B cell (primary cell): Measurements from ENCODE around the gene ADAM17.
"Not testable (repeated sequence)": the region's sequence is repeated elsewhere in the genome, so short reads cannot be mapped to it uniquely, and the experiment has no call there.

Experiments used
- EZH2 ChIP-seq: IDR thresholded peaks from 2 replicates; pipeline ENCODE4 v1.6.1; 2012; ENCODE audit warnings: borderline replicate concordance, low read depth, mild to moderate bottlenecking, moderate library complexity, low read length; ENCODE audit not compliant: insufficient read depth, poor library complexity, severe bottlenecking
- TF ChIP-seq, protein P1 (sequence below): fragments of 200-600 bp; IDR thresholded peaks from one replicate; pipeline ENCODE4 v1.8.0; 2022; ENCODE audit warnings: antibody characterized with exemption, mild to moderate bottlenecking

DNA sequence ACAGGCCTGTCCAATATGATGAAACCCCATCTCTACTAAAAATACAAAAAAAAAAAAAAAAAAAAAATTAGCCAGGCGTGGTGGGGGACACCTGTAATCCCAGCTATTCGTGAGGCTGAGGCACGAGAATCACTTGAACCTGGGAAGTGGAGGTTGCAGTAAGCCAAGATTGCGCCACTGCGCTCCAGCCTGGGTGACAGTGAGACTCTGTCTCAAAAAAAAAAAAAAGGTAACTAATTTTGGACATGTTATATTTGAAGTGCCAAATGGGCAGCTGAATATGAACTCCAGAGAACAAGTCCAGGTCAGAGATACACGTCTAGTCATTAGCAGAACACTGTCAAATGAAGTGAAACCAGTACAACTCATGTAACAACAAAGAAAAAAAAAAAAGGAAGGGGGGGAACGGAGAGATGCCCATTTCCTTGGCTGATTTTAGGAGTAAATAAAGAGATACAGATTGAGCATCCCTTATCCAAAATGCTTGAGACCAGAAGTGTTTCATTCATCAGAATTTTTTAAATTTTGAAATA lies 4.7 kb downstream of the ADAM17 start:
- TF ChIP-seq, protein P1, sequence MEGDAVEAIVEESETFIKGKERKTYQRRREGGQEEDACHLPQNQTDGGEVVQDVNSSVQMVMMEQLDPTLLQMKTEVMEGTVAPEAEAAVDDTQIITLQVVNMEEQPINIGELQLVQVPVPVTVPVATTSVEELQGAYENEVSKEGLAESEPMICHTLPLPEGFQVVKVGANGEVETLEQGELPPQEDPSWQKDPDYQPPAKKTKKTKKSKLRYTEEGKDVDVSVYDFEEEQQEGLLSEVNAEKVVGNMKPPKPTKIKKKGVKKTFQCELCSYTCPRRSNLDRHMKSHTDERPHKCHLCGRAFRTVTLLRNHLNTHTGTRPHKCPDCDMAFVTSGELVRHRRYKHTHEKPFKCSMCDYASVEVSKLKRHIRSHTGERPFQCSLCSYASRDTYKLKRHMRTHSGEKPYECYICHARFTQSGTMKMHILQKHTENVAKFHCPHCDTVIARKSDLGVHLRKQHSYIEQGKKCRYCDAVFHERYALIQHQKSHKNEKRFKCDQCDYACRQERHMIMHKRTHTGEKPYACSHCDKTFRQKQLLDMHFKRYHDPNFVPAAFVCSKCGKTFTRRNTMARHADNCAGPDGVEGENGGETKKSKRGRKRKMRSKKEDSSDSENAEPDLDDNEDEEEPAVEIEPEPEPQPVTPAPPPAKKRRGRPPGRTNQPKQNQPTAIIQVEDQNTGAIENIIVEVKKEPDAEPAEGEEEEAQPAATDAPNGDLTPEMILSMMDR = not testable (repeated sequence)
- TF ChIP-seq EZH2 = not testable (repeated sequence)
